CD4-positive, alpha-beta memory T cell (primary cell): Measurements from ENCODE around the gene NPHP4. TPM values are rescaled to one million over a fixed set of nuclear protein-coding genes. Genes with fewer than 3 reads are reported as not detected.
A peak's percentile ranks its signal among the peaks of the same experiment; 100 is the strongest.

Source experiments
- CTCF ChIA-PET: fragments of 350-600 bp; sonication (Branson Sonifier 250); formaldehyde crosslinking; loops from one replicate; lab custom pipeline; 2021; ENCODE audit warnings: inconsistent platforms; ENCODE audit not compliant: partially characterized antibody; lab: Charles Lee
- POLR2A ChIA-PET: fragments of 350-600 bp; sonication (Branson Sonifier 250); formaldehyde crosslinking; loops from one replicate; lab custom pipeline; 2021; ENCODE audit not compliant: partially characterized antibody; lab: Charles Lee
- DNase-seq, 5 donors: peaks; one replicate each; pipeline versions ENCODE4 v3.0.0 to v3.0.0-alpha.2; 2020 to 2022; ENCODE audit warnings: mixed read lengths in 1 of 5
- H3K27ac ChIP-seq: one replicate; pipeline ENCODE4 v1.7.0; 2013; ENCODE audit warnings: low read depth, low read length
- H3K27me3 ChIP-seq: 2 replicates; pipeline ENCODE4 v1.7.0; 2013; ENCODE audit warnings: mild to moderate bottlenecking, low read length, moderate library complexity; ENCODE audit not compliant: insufficient read depth
- H3K36me3 ChIP-seq: 2 replicates; pipeline ENCODE4 v1.7.0; 2013; ENCODE audit warnings: mild to moderate bottlenecking, low read length, moderate library complexity; ENCODE audit not compliant: insufficient read depth
- H3K4me1 ChIP-seq: 2 replicates; pipeline ENCODE4 v1.7.0; 2013; ENCODE audit warnings: mild to moderate bottlenecking, low read length, moderate library complexity; ENCODE audit not compliant: insufficient read depth
- H3K4me3 ChIP-seq, 2 donors: one replicate each; pipeline ENCODE4 v1.7.0; 2013; ENCODE audit warnings: low read length in 2 of 2, mild to moderate bottlenecking in 1 of 2
- H3K9me3 ChIP-seq, 2 donors: one replicate each; pipeline ENCODE4 v1.7.0; 2013; ENCODE audit warnings: low read length in 2 of 2, control low read depth in 1 of 2; ENCODE audit not compliant: control insufficient read depth in 1 of 2
- H3K27ac Mint-ChIP-seq, 7 donors: one replicate each; pipeline ENCODE4 v1.8.0; 2020 to 2021; ENCODE audit warnings: mixed read lengths in 7 of 7, mild to moderate bottlenecking in 6 of 7, inconsistent platforms in 3 of 7, moderate library complexity in 3 of 7
- H3K27me3 Mint-ChIP-seq, 2 donors: one replicate each; pipeline ENCODE4 v1.8.0; 2020 to 2021; ENCODE audit warnings: mixed read lengths in 2 of 2
- H3K36me3 Mint-ChIP-seq, 2 donors: one replicate each; pipeline ENCODE4 v1.8.0; 2020 to 2021; ENCODE audit warnings: mixed read lengths in 2 of 2, inconsistent platforms in 1 of 2, mild to moderate bottlenecking in 1 of 2
- H3K4me1 Mint-ChIP-seq, 4 donors: one replicate each; pipeline ENCODE4 v1.8.0; 2020 to 2021; ENCODE audit warnings: mixed read lengths in 4 of 4, mild to moderate bottlenecking in 1 of 4
- H3K4me3 Mint-ChIP-seq, 8 donors: one replicate each; pipeline ENCODE4 v1.8.0; 2020 to 2021; ENCODE audit warnings: mixed read lengths in 8 of 8, mild to moderate bottlenecking in 7 of 8, moderate library complexity in 6 of 8, inconsistent platforms in 3 of 8
- H3K9me3 Mint-ChIP-seq, 8 donors: one replicate each; pipeline ENCODE4 v1.8.0; 2020 to 2021; ENCODE audit warnings: mixed read lengths in 8 of 8, mild to moderate bottlenecking in 5 of 8, inconsistent platforms in 3 of 8, moderate library complexity in 1 of 8
- intact Hi-C: fragments of 100-400 bp; cut with micrococcal nuclease; formaldehyde crosslinking; loops from one replicate; pipeline ENCODE4 v1.15.1; 2023
- polyA plus RNA-seq, 2 donors: library from polyadenylated mRNA; unstranded; fragments of 300-500 nt; fragmentation: Illumina TruSeq; gene quantifications; one replicate each; pipeline ENCODE4 v1.2.3, GENCODE V29; 2021
- total RNA-seq, 2 experiments: library from RNA; stranded (reverse); gene quantifications; one replicate each; pipeline ENCODE4 v1.2.3, GENCODE V29; 2021

Gene NPHP4
- total and polyA plus RNA-seq, 4 experiments from 2014 or later = 1.0 to 9.6 (median 4.3) TPM

GRCh38 chr1:5978452-5978851, 13.8 kb downstream of the NPHP4 start:
- Histone ChIP-seq H3K27ac (no peak overlapping the region), H3K9me3 (no peaks in the 10 kb centered on the region), H3K4me1 (peaks cover 8% of the 10 kb centered on the region), H3K4me3 (no peak overlapping the region), H3K36me3 (no peaks in the 10 kb centered on the region), H3K27me3 (no peaks in the 10 kb centered on the region)
- Mint-ChIP-seq H3K27me3 (no peaks in the 10 kb centered on the region), H3K4me1 (peaks cover 6 to 15% (median 12%) of the 10 kb centered on the region in 4 donors), H3K9me3 (no peaks in the 10 kb centered on the region), H3K27ac (peak overlapping the region in 1 of 7 donors; percentile 95), H3K4me3 (no peak overlapping the region), H3K36me3 (peaks cover 0 to 13% of the 10 kb centered on the region in 2 donors)
- intact Hi-C loops = loop anchor here (10.0 kb wide), 1 partner anchor 46 kb away; no protein-coding TSS in a partner anchor
- no peak for DNase-seq
- POLR2A ChIA-PET = no interaction called here
- CTCF ChIA-PET = no interaction called here

- Histone ChIP-seq H3K27ac (no peak overlapping the region), H3K27me3 (no peaks in the 10 kb centered on the region), H3K4me3 (no peak overlapping the region), H3K36me3 (no peaks in the 10 kb centered on the region), H3K4me1 (peaks cover 8% of the 10 kb centered on the region), H3K9me3 (no peaks in the 10 kb centered on the region)
- no peaks in the 10 kb centered on the region for H3K27me3 Mint-ChIP-seq
- peaks cover 6 to 15% (median 12%) of the 10 kb centered on the region in 4 donors for H3K4me1 Mint-ChIP-seq
- H3K4me3 Mint-ChIP-seq = peak overlapping the region in 2 of 8 donors; percentile 46 to 54
- H3K27ac Mint-ChIP-seq = peak overlapping the region in 6 of 7 donors; percentile 36 to 95 (median 80)
- CTCF ChIA-PET = no interaction called here
- POLR2A ChIA-PET = no interaction called here
- H3K9me3 Mint-ChIP-seq = no peaks in the 10 kb centered on the region
- peak in 1 of 5 donors; percentile 21 for DNase-seq
- peaks cover 0 to 11% of the 10 kb centered on the region in 2 donors for H3K36me3 Mint-ChIP-seq
- intact Hi-C loops = loop anchor here (10.0 kb wide), 1 partner anchor 47 kb away; no protein-coding TSS in a partner anchor
Observed at GRCh38 chr1:5977494-5978444, 14.5 kb downstream of the NPHP4 start.

- Histone ChIP-seq H3K36me3 (no peaks in the 10 kb centered on the region), H3K9me3 (no peaks in the 10 kb centered on the region), H3K27ac (no peak overlapping the region), H3K4me1 (peaks cover 8% of the 10 kb centered on the region), H3K27me3 (no peaks in the 10 kb centered on the region), H3K4me3 (no peak overlapping the region)
- DNase-seq = no peak
- Mint-ChIP-seq H3K36me3 (peaks cover 0 to 11% of the 10 kb centered on the region in 2 donors), H3K4me1 (peaks cover 6 to 15% (median 12%) of the 10 kb centered on the region in 4 donors), H3K4me3 (no peak overlapping the region), H3K27ac (peak overlapping the region in 6 of 7 donors; percentile 20 to 95 (median 78)), H3K9me3 (no peaks in the 10 kb centered on the region), H3K27me3 (no peaks in the 10 kb centered on the region)
- intact Hi-C loops = loop anchor here (10.0 kb wide), 1 partner anchor 48 kb away; no protein-coding TSS in a partner anchor
- POLR2A ChIA-PET = no interaction called here
- CTCF ChIA-PET = interaction anchor here (0.5 to 1.3 kb wide), 2 partner anchors 56 to 751 kb away, joined by 3 read pairs; no protein-coding TSS in a partner anchor
Observed at GRCh38 chr1:5976726-5977493, 15.3 kb downstream of the NPHP4 start.

- H3K9me3 Mint-ChIP-seq = no peaks in the 10 kb centered on the region
- H3K27ac Mint-ChIP-seq = peak overlapping the region in 1 of 7 donors; percentile 12
- H3K27me3 ChIP-seq = no peaks in the 10 kb centered on the region
- H3K4me3 Mint-ChIP-seq = no peak overlapping the region
- peaks cover 6 to 15% (median 12%) of the 10 kb centered on the region in 4 donors for H3K4me1 Mint-ChIP-seq
- POLR2A ChIA-PET = no interaction called here
- H3K36me3 ChIP-seq = no peaks in the 10 kb centered on the region
- no peaks in the 10 kb centered on the region for H3K9me3 ChIP-seq
- no peak overlapping the region for H3K27ac ChIP-seq
- no peaks in the 10 kb centered on the region for H3K27me3 Mint-ChIP-seq
- CTCF ChIA-PET = interaction anchor here (0.5 to 1.3 kb wide), 2 partner anchors 56 to 752 kb away, joined by 3 read pairs; no protein-coding TSS in a partner anchor
- H3K36me3 Mint-ChIP-seq = peaks cover under 1 to 11% of the 10 kb centered on the region in 2 donors
- H3K4me3 ChIP-seq = no peak overlapping the region
- H3K4me1 ChIP-seq = peaks cover 8% of the 10 kb centered on the region
- DNase-seq = no peak
- intact Hi-C loops = loop anchor here (10.0 kb wide), 1 partner anchor 49 kb away; no protein-coding TSS in a partner anchor
Observed at GRCh38 chr1:5976231-5976630, 16.0 kb downstream of the NPHP4 start.

- Histone ChIP-seq H3K36me3 (no peaks in the 10 kb centered on the region), H3K9me3 (no peaks in the 10 kb centered on the region), H3K27ac (no peak overlapping the region), H3K4me1 (peaks cover 8% of the 10 kb centered on the region), H3K27me3 (no peaks in the 10 kb centered on the region), H3K4me3 (no peak overlapping the region)
- Mint-ChIP-seq H3K4me3 (peak overlapping the region in 3 of 8 donors; percentile 38 to 68 (median 60)), H3K27ac (peak overlapping the region in 4 of 7 donors; percentile 4 to 77 (median 45)), H3K9me3 (no peaks in the 10 kb centered on the region), H3K4me1 (peaks cover 6 to 15% (median 11%) of the 10 kb centered on the region in 4 donors), H3K27me3 (no peaks in the 10 kb centered on the region), H3K36me3 (peaks cover 5 to 11% of the 10 kb centered on the region in 2 donors)
- peak in 4 of 5 donors; percentile 13 to 47 (median 18) for DNase-seq
- intact Hi-C loops = loop anchor here (10.0 kb wide), 1 partner anchor 49 kb away; no protein-coding TSS in a partner anchor
- ChIA-PET CTCF (interaction anchor here (0.7 to 1.8 kb wide), 2 partner anchors 17 to 465 kb away, joined by 3 to 10 read pairs; no protein-coding TSS in a partner anchor), POLR2A (no interaction called here)
Observed at GRCh38 chr1:5975133-5975880, 16.9 kb downstream of the NPHP4 start.

- Histone ChIP-seq H3K4me1 (peaks cover 8% of the 10 kb centered on the region), H3K4me3 (no peak overlapping the region), H3K9me3 (no peaks in the 10 kb centered on the region), H3K27ac (no peak overlapping the region), H3K36me3 (no peaks in the 10 kb centered on the region), H3K27me3 (no peaks in the 10 kb centered on the region)
- intact Hi-C loops = loop anchor here (10.0 kb wide), 1 partner anchor 50 kb away; no protein-coding TSS in a partner anchor
- ChIA-PET POLR2A (no interaction called here), CTCF (interaction anchor here (0.7 to 1.8 kb wide), 2 partner anchors 17 to 465 kb away, joined by 3 to 10 read pairs; no protein-coding TSS in a partner anchor)
- Mint-ChIP-seq H3K27me3 (no peaks in the 10 kb centered on the region), H3K27ac (no peak overlapping the region), H3K9me3 (no peaks in the 10 kb centered on the region), H3K4me3 (no peak overlapping the region), H3K36me3 (peaks cover 5 to 11% of the 10 kb centered on the region in 2 donors), H3K4me1 (peaks cover 6 to 15% (median 9%) of the 10 kb centered on the region in 4 donors)
- DNase-seq = no peak
Observed at GRCh38 chr1:5974631-5975030, 17.6 kb downstream of the NPHP4 start.
